ENCODE results near the gene IKBKE.

DNA sequence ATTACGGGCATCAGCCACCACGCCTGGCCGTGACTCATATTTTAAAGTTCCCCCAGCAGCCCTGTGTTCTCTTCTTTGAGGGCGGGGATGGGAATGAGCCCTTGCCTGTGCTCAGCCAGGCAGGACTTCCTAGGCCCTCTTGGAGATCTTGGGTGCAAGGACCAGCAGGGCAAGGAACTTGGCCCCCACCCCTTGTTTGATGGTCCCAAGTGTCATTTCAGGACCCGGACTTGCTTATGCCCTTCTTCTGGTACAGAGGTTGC, 46.4 kb downstream of the IKBKE start:
- TF ChIP-seq, protein P1, sequence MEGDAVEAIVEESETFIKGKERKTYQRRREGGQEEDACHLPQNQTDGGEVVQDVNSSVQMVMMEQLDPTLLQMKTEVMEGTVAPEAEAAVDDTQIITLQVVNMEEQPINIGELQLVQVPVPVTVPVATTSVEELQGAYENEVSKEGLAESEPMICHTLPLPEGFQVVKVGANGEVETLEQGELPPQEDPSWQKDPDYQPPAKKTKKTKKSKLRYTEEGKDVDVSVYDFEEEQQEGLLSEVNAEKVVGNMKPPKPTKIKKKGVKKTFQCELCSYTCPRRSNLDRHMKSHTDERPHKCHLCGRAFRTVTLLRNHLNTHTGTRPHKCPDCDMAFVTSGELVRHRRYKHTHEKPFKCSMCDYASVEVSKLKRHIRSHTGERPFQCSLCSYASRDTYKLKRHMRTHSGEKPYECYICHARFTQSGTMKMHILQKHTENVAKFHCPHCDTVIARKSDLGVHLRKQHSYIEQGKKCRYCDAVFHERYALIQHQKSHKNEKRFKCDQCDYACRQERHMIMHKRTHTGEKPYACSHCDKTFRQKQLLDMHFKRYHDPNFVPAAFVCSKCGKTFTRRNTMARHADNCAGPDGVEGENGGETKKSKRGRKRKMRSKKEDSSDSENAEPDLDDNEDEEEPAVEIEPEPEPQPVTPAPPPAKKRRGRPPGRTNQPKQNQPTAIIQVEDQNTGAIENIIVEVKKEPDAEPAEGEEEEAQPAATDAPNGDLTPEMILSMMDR (IDR thresholded peaks at IDR 0.05; ENCODE audit: low read depth, low read length, poor library complexity, severe bottlenecking): no peak
- TF ChIP-seq EZH2phosphoT487 (IDR thresholded peaks at IDR 0.05; ENCODE audit: borderline replicate concordance, low read length): no peak

Data from DOHH2 (cell line).